NCI-H1436 treated with DMSO at 0.1 percent for 48 hours (cell line): ENCODE data around the gene C1QTNF2.

ENCODE experiments used
- DNase-seq: peaks from one replicate; lab custom pipeline; 2025; lab: John Stamatoyannopoulos, UW

The C1QTNF2 gene

DNA sequence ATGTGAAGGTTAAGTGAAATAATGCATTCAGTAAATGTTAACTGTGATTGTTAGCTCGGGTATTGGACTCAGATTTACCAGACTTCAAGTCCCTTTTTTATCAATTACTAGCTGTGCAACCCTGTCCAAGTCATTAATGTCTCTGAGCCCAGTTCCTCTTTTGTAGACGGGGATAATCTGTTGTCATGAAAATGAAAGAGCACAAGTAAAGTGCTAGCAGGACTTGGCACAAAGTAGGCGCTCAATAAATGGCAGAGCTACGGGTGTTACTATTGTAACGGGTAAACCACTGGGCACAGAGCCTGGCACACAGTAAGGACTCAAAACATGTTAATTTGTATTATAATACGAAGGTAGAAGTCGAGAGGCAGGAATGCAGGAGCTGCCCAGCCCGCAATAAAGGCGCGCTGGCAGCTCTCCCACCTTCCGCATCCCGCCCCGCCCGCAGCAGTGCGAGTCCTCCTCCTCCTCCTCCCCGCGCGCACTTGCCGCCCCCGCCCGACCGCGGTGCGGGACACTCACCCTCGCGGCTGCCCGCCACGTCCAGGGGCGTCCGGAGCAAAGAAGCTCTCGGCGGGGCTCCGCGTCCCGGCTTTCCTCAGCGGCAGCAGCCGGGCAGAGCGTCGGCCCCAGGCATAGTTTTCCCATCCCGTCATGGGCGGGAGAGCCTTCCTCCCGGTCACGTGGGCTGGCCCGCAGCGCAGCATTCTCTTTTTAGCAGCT lies at the start of gene C1QTNF2:
Gene C1QTNF2, minus strand, starts transcription at position 637 of the 723 bp plus-strand sequence. CDS start 15,615 bp downstream, outside the sequence.
- no peak for DNase-seq

DNA sequence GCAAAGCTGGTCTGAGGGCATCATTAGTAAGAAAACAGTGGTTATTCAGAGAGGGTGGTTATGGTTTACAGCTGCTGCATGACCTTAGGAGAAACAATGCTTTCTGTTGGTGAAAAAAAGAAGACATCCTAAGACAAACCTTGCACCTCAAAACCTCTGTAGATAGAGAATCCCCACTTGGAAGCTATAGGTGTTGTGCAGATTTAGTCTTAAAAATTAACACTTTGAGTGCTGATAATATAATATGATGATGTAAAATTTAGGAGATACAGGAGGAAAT lies 49.8 kb upstream of the C1QTNF2 start:
- DNase-seq, result no peak

DNA sequence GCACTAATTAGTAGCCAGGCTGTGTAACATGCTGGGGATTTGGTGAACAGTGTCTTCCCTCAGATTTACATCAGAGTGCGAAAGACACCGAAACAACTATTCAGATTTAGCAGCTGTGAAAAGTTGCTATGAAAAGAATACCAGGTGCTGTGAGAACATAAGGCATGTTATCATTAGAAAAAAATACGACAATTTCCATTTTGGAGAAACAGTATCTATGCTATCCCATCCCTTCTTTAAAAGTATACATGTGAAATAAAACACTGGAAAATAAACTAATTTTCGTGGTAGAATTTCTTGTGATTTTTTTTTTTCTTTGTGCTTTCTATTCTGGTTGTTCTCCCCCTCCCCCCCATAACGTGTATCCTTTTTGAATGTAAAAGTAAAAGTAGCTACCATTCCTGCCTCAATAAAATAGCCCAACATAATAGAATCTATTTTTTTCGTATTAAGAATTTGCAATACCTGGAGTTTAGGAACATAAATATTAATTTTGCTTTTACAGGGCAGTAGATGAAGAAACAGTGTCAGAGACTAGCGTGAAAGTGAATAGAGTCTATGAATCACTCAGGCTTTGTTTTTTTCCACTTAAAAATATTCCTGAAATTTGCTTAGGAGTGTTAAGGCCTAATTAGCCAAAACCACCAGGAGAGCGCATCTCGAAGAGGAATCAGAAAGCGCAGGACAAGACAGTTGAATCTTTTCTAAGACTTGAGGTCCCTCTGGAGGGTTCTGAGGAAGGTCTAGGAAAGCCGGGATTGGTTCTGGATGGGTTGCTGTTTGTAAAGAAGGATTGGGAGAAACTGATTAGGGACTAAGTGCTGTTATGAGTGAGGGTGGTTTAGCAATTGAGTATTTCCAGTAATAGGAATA lies 49.3 kb upstream of the C1QTNF2 start:
- no peak for DNase-seq

DNA sequence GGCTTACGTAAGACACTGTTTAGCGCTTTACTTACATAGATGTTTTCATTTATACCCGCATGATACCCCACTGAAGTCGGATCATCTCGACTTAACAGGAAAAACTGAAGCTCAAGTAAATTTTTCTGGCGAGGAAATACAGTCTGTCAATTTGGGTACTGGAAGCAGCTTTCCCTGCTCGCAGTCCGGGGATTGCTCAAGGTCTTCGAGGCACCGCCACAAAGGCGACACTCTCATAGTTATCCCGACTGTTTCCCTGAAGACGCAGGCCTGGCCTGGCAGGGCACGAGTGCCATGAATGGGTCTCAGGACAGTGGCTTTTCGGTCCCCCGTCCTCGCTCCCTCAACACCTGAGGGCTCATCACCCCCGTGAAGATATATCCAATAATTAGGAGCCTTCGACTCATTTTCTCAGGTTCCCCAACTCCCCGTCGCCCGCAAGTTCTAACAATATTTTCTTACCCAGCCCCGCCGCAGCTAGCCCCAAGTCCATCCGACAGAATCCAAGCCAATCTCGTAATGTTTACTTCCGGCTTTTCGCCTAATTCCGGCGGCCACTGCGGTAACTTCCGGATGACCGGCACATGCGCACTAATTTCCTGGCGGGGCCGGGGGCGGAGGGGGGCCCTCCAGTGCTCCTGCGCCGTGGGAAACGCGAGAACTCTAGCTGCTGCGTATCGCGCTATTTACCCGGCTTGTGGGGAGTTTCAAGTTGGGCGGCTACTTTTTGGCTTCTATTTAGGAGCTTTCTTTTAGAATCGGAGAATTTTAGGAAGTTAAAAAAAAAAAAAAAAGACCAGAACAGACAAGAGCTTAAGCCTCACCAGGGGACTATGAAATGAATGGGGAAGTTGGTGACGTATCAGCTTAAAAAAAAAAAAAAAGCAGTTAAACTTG lies 48.4 kb upstream of the C1QTNF2 start, which contains the start of gene SLU7:
Gene SLU7, minus strand, starts transcription at position 521 of the 897 bp plus-strand sequence. CDS start 3,787 bp downstream, outside the sequence.
- peak; percentile 79 for DNase-seq

GRCh38 chr5:160399402-160400353 lies 29.3 kb upstream of the C1QTNF2 start, which contains the start of gene FAM200C:
Gene FAM200C, minus strand, starts transcription at chr5:160400054. Its CDS starts 4,564 bp downstream, at chr5:160395490.
- peak; percentile 53 for DNase-seq

DNA sequence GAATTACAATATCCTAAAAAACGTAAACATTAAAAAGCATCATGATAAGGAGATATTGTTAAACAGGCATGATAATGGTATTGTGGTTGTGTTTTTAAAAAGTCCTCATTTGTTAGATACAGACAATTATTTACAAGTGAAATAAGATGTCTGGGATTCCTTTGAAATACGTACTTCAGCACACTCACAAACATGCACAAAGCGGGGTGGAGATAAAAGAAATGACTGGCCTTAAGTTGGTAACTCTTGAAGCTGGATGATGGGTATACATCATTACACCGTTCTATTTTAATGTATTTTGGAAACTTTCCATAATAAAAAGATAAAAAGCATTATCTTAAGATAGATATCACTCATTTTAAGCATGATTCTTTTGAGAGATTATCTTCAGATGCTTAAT lies 28.4 kb upstream of the C1QTNF2 start:
- DNase-seq, result no peak

DNA sequence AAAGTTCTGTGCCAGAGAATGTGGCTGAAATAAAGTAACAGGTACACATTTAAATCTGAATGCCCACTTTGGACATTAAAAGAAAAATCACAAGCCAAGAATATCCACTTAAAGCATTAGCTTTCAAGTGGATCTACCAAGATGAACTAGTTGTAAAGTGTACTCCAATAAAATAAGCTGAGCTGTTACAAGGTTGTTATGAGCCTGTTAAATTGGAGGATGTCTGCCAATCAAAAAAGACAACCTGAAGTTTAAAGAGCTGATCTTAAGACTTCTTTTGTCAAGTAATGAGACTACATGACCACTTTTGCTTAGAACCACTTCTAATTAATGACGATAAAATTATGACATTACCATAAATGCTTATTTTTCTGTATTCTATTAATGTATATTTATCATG lies 27.1 kb upstream of the C1QTNF2 start:
- no peak for DNase-seq

- DNase-seq, result no peak
Measured at GRCh38 chr5:160395111-160395510, 24.7 kb upstream of the C1QTNF2 start.

DNA sequence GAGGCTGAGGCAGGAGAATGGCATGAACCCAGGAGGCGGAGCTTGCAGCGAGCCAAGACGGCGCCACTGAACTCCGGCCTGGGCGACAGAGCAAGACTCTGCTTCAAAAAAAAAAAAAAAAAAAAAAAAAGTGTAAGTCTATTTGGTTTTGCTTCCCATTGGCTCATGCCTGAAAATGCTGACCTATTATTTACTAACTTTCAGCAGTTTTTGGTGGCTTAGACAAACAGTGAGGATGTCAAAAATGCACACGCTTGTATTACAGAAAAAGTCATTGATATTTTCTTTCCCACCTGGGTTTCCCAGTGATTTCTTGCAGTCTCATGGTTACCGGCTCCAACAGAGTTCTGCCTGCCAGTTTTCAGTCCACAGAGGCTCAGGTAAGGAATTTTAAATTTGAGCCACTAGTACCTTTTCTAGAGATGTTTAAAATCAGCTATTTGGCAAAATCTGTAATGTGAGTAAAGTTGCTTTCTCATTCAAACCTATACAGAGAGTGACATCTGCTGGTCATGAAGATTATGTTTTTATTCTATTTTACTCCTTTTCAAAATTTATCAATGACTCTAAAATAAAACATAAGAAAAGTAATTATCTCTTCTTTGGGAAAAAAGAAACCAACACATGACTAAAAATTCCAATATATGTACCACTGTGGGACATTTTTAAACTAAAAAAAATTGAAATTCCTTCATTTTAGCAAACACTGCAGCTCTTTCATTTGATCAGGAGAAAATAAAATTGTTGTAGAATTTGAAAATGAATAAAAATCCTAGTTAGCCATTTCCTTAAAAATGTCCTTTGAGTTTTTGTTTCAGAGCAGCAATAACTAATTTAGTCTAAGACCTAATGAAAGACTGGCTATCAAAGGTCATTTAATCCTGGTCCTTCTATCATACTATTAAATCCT lies 20.6 kb upstream of the C1QTNF2 start:
- no peak for DNase-seq

GRCh38 chr5:160387445-160387844 lies 17.0 kb upstream of the C1QTNF2 start:
- DNase-seq, result no peak

- DNase-seq, result no peak
Measured at GRCh38 chr5:160385496-160385895, 15.1 kb upstream of the C1QTNF2 start.

DNA sequence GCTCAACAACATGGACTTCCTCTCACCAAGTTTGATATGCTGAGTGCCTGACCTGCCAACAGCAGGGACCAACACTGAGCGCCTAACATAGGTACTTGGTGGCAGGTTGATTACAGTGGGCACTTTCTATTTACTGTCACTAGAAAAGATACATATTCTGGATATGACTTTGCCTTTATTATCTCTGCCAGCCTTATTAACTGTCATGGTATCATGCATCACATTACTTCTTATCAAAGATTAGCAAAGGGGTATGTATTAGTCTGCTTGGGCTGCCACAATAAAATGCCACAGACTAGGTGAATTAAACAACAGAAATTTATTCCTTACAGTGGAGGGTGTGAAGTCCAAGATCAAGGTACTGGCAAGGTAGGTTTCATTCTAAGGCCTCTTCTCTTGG lies 14.3 kb upstream of the C1QTNF2 start:
- DNase-seq, result no peak

DNA sequence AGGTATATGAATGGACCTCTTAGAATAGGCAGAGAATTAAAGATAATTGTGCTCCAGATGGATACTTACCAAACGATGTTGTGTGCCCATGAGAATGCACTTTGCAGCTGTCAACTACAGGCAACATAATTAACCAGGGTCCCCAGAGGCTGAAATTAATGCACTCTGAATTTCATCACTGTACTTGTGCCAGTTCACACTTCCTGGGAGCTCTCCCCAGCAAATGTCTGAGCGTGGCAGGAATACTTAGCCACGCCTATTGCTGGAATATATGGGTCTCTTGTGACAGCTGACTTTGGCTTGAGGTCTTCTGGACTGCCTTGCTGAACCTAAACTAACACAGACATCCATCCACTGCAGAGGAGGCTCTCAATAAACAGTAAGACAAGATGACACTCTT lies 11.9 kb upstream of the C1QTNF2 start:
- peak; percentile 44 for DNase-seq

GRCh38 chr5:160380041-160380440 lies 9.6 kb upstream of the C1QTNF2 start:
- DNase-seq, result no peak

DNA sequence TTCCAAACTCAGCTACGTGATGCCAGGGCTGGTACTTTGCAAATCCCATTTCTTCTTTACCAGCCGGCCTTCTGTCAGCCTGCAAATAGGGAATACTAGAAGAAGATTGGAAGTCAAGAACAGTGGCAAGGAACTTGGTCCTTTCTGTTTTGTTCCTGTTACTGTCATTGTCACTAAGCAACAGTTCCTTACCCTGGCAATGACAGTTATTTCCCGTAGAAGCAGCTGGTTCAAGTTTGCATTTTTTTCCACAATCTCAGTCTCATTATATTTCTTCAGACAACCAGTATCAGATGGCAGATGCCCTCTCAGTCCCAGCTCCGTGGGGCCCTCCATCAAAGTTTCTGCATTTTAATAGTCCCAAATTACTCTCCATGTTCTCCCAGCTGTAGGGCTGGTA lies 9.1 kb upstream of the C1QTNF2 start:
- no peak for DNase-seq

DNA sequence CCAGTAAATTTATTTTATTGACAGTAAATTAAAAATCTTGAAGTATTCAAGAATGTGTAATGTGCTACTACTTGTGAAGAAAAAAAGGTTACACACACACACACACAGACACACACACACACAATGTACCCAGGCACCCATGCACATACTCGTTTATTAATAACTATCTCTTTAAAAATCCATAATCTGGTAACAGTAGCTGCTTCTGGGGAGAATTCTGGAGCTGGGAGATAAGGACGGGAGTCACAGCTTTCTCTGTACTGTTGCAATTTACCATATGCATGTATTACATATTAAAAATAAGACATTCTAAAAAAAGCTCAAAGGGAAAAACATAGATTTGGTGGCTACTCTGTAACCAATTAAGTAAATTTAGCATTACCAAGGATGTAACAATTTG lies 7.9 kb upstream of the C1QTNF2 start:
- DNase-seq, result no peak

GRCh38 chr5:160377651-160378050 lies 7.2 kb upstream of the C1QTNF2 start:
- no peak for DNase-seq

- DNase-seq, result no peak
Measured at GRCh38 chr5:160376416-160376815, 6.0 kb upstream of the C1QTNF2 start.

GRCh38 chr5:160375701-160376100 lies 5.3 kb upstream of the C1QTNF2 start:
- no peak for DNase-seq

GRCh38 chr5:160375166-160375565 lies 4.7 kb upstream of the C1QTNF2 start:
- DNase-seq, result no peak
